ENCODE measurements around the gene TIMM50. TPM values are rescaled to one million over a fixed set of nuclear protein-coding genes. Genes with fewer than 3 reads are reported as not detected.

The TIMM50 gene
- total and polyA plus RNA-seq, 2 of the 13 experiments (the other 11 are each of a cell fraction or from before 2014, with no cell fraction given) = 91.1 to 92.5 TPM

- TF ChIP-seq HNF1B (CRISPR knock-in tag; IDR thresholded peaks at IDR 0.05) (no peak), ZBTB7A (CRISPR knock-in tag; IDR thresholded peaks at IDR 0.05) (no peak)
Measured at GRCh38 chr19:39533003-39533512, 52.4 kb downstream of the TIMM50 start (continued).

GRCh38 chr19:39533791-39534190, 53.2 kb downstream of the TIMM50 start:
- BruUV-seq (replicated peaks) = no TSS peak
- Histone ChIP-seq H3K27ac (ENCODE audit: extremely low read length, insufficient read depth, low read length) (no peak overlapping the region), H3K79me2 (ENCODE audit: insufficient read depth, low read length) (peaks cover 20% of the 10 kb centered on the region), H3K27me3 (ENCODE audit: control insufficient read depth in 1 of 2, insufficient read depth in 2 of 2, low read length in 2 of 2) (no peaks in the 10 kb centered on the region; a peak in 2 of 5 replicates), H3K9me3 (ENCODE audit: low read length) (no peaks in the 10 kb centered on the region), H2AFZ (ENCODE audit: low read length) (no peak overlapping the region), H3K4me1 (ENCODE audit: insufficient read depth, low read length) (peaks cover 26% of the 10 kb centered on the region), H3K9ac (ENCODE audit: insufficient read depth, low read depth, low read length) (no peak overlapping the region), H3K4me3 (replicated peaks in 1 of 3; ENCODE audit: insufficient read depth in 1 of 3, low read depth in 2 of 3, low read length in 3 of 3) (no peak overlapping the region), H3K36me3 (replicated peaks in 1 of 2; ENCODE audit: control insufficient read depth in 1 of 2, insufficient read depth in 2 of 2, low read length in 2 of 2) (no peaks in the 10 kb centered on the region), H4K20me1 (ENCODE audit: insufficient read depth, low read length) (no peaks in the 10 kb centered on the region), H3K4me2 (ENCODE audit: low read depth, low read length) (no peak overlapping the region; the same call in 1 of the 2 replicates)
- 38% methylated on average over 3 of the region's 3 CpGs for WGBS (ENCODE audit: low lambda C conversion rate)
- DNase-seq (ENCODE audit: low spot score) = no peak
- intact Hi-C loops (cut with micrococcal nuclease; ENCODE audit: unreplicated experiment) = loop anchor here (10.0 kb wide), 1 partner anchor 119 kb away; the partner anchor contains the start of gene PLEKHG2
- ATAC-seq = no peak
- ChIA-PET CTCF (ENCODE audit: low intra/inter-chr PET ratio, low total read pairs) (no interaction called here), POLR2A (no interaction called here)
- FAIRE-seq = no peak
- no peak for TF ChIP-seq ATRX (CRISPR knock-in tag; IDR thresholded peaks at IDR 0.05; ENCODE audit: borderline replicate concordance)
- TF ChIP-seq ZNF329 (CRISPR knock-in tag; IDR thresholded peaks at IDR 0.05; ENCODE audit: low read depth) = no peak
- no peak for TF ChIP-seq AHR (CRISPR knock-in tag; IDR thresholded peaks at IDR 0.05)
- TF ChIP-seq ZBTB20 (CRISPR knock-in tag; IDR thresholded peaks at IDR 0.05; ENCODE audit: borderline replicate concordance, low read depth) = no peak
- no peak for TF ChIP-seq ZNF354B (CRISPR knock-in tag; IDR thresholded peaks at IDR 0.05)
- TF ChIP-seq GATA4 (IDR thresholded peaks at IDR 0.05; ENCODE audit: borderline replicate concordance, low read depth) = no peak
- TF ChIP-seq NFATC3 (CRISPR knock-in tag; IDR thresholded peaks at IDR 0.05) = no peak
- no peak for TF ChIP-seq JARID2 (CRISPR knock-in tag; IDR thresholded peaks at IDR 0.05; ENCODE audit: insufficient replicate concordance)
- no peak for TF ChIP-seq BRF2 (CRISPR knock-in tag; IDR thresholded peaks at IDR 0.05)
- no peak for TF ChIP-seq HOXA9 (CRISPR knock-in tag; IDR thresholded peaks at IDR 0.05; ENCODE audit: borderline replicate concordance)
- TF ChIP-seq POGZ (CRISPR knock-in tag; IDR thresholded peaks at IDR 0.05) = no peak
- no peak for TF ChIP-seq PCBP1 (IDR thresholded peaks at IDR 0.05; ENCODE audit: borderline replicate concordance, low read depth, low read length)
- TF ChIP-seq STAT6 (CRISPR knock-in tag; IDR thresholded peaks at IDR 0.05; ENCODE audit: borderline replicate concordance) = no peak
- in situ Hi-C loops (cut with HindIII; ENCODE audit: extremely low pct_ligation_motif_present, low pct_unique_long_range_greater_than_20kb) = loop anchor here (5.0 kb wide), 1 partner anchor 36 kb away; the partner anchor contains the start of gene DLL3

Measured in HepG2 (cell line).